Esophagus squamous epithelium (tissue), 5 donors: ENCODE results near the gene AKR1E2. TPM values are rescaled to one million over a fixed set of nuclear protein-coding genes. Genes with fewer than 3 reads are reported as not detected.

Source experiments
- DNase-seq: peaks from one replicate; lab custom pipeline; 2025; lab: John Stamatoyannopoulos, UW
- H3K27ac ChIP-seq, 4 donors: fragments of 200-600 bp; sonication (generic); one replicate each; pipeline ENCODE4 v1.5.1; 2016 to 2019; ENCODE audit warnings: mild to moderate bottlenecking in 1 of 4
- H3K27me3 ChIP-seq, 4 donors: fragments of 200-600 bp; sonication (generic); 1 replicate in 3 of 4; 2 replicates in 1 of 4; pipeline versions ENCODE4 v1.5.1 to v1.6.0; 2017 to 2021; ENCODE audit warnings: antibody characterized with exemption in 1 of 4
- H3K36me3 ChIP-seq, 3 donors: fragments of 200-600 bp; sonication (generic); one replicate each; pipeline ENCODE4 v1.5.1; 2016 to 2019
- H3K4me1 ChIP-seq, 3 donors: fragments of 200-600 bp; sonication (generic); one replicate each; pipeline ENCODE4 v1.5.1; 2017 to 2019
- H3K4me3 ChIP-seq, 4 donors: fragments of 200-600 bp; sonication (generic); 1 replicate in 3 of 4; 2 replicates in 1 of 4; pipeline ENCODE4 v1.5.1; 2016 to 2019; ENCODE audit warnings: mild to moderate bottlenecking in 2 of 4, moderate library complexity in 1 of 4
- H3K9me3 ChIP-seq, 3 donors: fragments of 200-600 bp; sonication (generic); one replicate each; pipeline ENCODE4 v1.5.1; 2016 to 2019
- CTCF ChIP-seq, 6 experiments: fragments of 450-650 bp in 4 of 6; fragments of 200-600 bp in 2 of 6; sonication (generic) in 2 of 6; IDR thresholded peaks; one replicate each; pipeline ENCODE4 v1.5.1; 2016 to 2019; ENCODE audit warnings: antibody characterized with exemption in 6 of 6, mild to moderate bottlenecking in 4 of 6, moderate library complexity in 4 of 6
- POLR2A ChIP-seq, 4 donors: fragments of 450-650 bp; IDR thresholded peaks; one replicate each; pipeline ENCODE4 v1.6.1; 2017; ENCODE audit warnings: antibody characterized with exemption in 4 of 4, mild to moderate bottlenecking in 4 of 4, moderate library complexity in 3 of 4
- WGBS, 2 donors: methylation state at CpG; one replicate each; pipeline ENCODE4 v1.1.5; 2018; 5-methylcytosine and 5-hydroxymethylcytosine counted together
- intact Hi-C: fragments of 100-400 bp; cut with DNase I; formaldehyde crosslinking; loops from one replicate; pipeline ENCODE4 v1.15.0; 2022
- total RNA-seq, 4 donors: library from RNA; depleted of rRNA; stranded (reverse); fragments of >200 nt; gene quantifications; one replicate each; pipeline ENCODE4 v1.1.0, GENCODE V29; 2016
- donor health status: DM: yes; HTN: yes; CAD: no.

AKR1E2 gene
- total RNA-seq, 4 donors from 2014 or later, result 1.7 to 23.1 (median 2.8) TPM; not detected in 1

DNA sequence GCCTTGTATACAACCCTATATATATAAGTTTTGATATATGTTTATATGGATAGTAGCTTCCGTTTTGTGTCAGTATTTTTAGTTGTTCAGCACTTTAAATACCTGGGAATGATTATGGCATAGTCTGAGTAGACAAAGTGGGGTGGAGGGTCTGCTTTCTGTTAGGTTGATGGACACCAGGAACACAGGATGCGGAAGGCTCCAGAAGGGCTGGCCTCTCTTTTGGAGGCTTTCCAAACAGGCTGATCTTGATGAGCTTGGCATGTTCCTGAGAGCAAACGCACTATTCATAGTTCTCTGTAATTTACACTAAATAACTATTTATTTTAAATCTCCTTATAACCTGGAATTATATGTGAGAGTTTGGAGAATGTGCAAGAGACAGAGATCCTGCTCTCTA lies 12.7 kb downstream of the AKR1E2 start:
- Histone ChIP-seq H3K4me3 (no peak overlapping the region), H3K4me1 (no peaks in the 10 kb centered on the region), H3K27ac (no peak overlapping the region), H3K27me3 (no peaks in the 10 kb centered on the region), H3K9me3 (no peaks in the 10 kb centered on the region), H3K36me3 (peaks cover 0 to 63% (median 0%) of the 10 kb centered on the region in 3 donors)
- DNase-seq, result no peak
- no peak for TF ChIP-seq POLR2A (IDR thresholded peaks at IDR 0.05)
- WGBS, 2 donors, result 71 to 76% methylated on average over 3 of the region's 3 CpGs
- intact Hi-C loops, result no loop called here

- TF ChIP-seq POLR2A (IDR thresholded peaks at IDR 0.05) (no peak), CTCF (IDR thresholded peaks at IDR 0.05) (no peak)
- 85 to 95% methylated on average over 4 of the region's 4 CpGs for WGBS, 2 donors
- H3K9me3 ChIP-seq, result no peaks in the 10 kb centered on the region
- H3K4me1 ChIP-seq, result no peaks in the 10 kb centered on the region
- intact Hi-C loops, result no loop called here
- H3K27me3 ChIP-seq, result no peaks in the 10 kb centered on the region
- no peak for DNase-seq
- no peak overlapping the region for H3K4me3 ChIP-seq
- H3K36me3 ChIP-seq, result peaks cover 0 to 62% (median 0%) of the 10 kb centered on the region in 3 donors
- no peak overlapping the region for H3K27ac ChIP-seq
Measured at GRCh38 chr10:4839353-4839752, 13.3 kb downstream of the AKR1E2 start.

DNA sequence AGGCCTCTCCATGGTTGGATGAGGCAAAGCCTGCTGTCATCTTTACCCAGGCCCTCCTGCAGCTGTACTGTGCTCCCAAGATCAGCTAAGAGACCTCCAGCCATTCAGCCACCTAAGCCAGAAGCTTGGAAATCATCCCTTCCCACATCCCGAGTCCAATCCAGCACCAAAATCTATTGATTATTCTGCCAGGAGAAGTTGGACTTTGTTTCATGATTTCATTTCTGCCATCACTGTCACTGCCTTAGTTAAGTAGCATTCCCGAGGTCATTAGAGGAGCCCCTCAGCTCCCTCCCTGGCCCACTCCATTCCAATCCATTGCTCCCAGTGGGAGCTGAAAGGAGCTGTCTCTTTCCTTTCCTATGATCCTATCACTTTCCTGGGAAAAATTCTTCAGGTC lies 14.1 kb downstream of the AKR1E2 start:
- H3K27ac ChIP-seq, result no peak overlapping the region
- H3K9me3 ChIP-seq, result no peaks in the 10 kb centered on the region
- TF ChIP-seq CTCF (IDR thresholded peaks at IDR 0.05), result no peak
- TF ChIP-seq POLR2A (IDR thresholded peaks at IDR 0.05), result no peak
- WGBS, 2 donors, result 86 to 100% methylated on average over 2 of the region's 2 CpGs
- intact Hi-C loops, result loop anchor here (10.0 kb wide), 1 partner anchor 595 kb away; no protein-coding TSS in a partner anchor
- no peak overlapping the region for H3K4me3 ChIP-seq
- peaks cover 0 to 59% (median 0%) of the 10 kb centered on the region in 3 donors for H3K36me3 ChIP-seq
- no peak for DNase-seq
- H3K4me1 ChIP-seq, result no peaks in the 10 kb centered on the region
- H3K27me3 ChIP-seq, result no peaks in the 10 kb centered on the region

- H3K36me3 ChIP-seq, result peaks cover 0 to 38% (median 0%) of the 10 kb centered on the region in 3 donors
- H3K4me1 ChIP-seq, result peaks cover 3 to 19% (median 14%) of the 10 kb centered on the region in 3 donors
- intact Hi-C loops, result loop anchor here (10.0 kb wide), 1 partner anchor 591 kb away; no protein-coding TSS in a partner anchor
- WGBS, 2 donors, result 91 to 99% methylated on average over 8 to 14 of the region's 16 CpGs
- TF ChIP-seq CTCF (IDR thresholded peaks at IDR 0.05) (no peak), POLR2A (IDR thresholded peaks at IDR 0.05) (no peak)
- no peak overlapping the region for H3K4me3 ChIP-seq
- H3K27me3 ChIP-seq, result no peaks in the 10 kb centered on the region
- no peak overlapping the region for H3K27ac ChIP-seq
- no peaks in the 10 kb centered on the region for H3K9me3 ChIP-seq
- DNase-seq, result no peak
Measured at GRCh38 chr10:4843525-4844180, 17.6 kb downstream of the AKR1E2 start.

- H3K36me3 ChIP-seq, result peaks cover 0 to 38% (median 0%) of the 10 kb centered on the region in 3 donors
- H3K27me3 ChIP-seq, result no peaks in the 10 kb centered on the region
- H3K27ac ChIP-seq, result no peak overlapping the region
- H3K9me3 ChIP-seq, result no peaks in the 10 kb centered on the region
- TF ChIP-seq POLR2A (IDR thresholded peaks at IDR 0.05) (no peak), CTCF (IDR thresholded peaks at IDR 0.05) (no peak)
- WGBS, 2 donors, result 98% methylated on average over 7 of the region's 25 CpGs; no CpG with 5 or more reads in 1 of the 2 donors
- H3K4me3 ChIP-seq, result no peak overlapping the region
- intact Hi-C loops, result loop anchor here (10.0 kb wide), 1 partner anchor 590 kb away; no protein-coding TSS in a partner anchor
- no peak for DNase-seq
- H3K4me1 ChIP-seq, result peaks cover 3 to 31% (median 19%) of the 10 kb centered on the region in 3 donors
Measured at GRCh38 chr10:4844864-4845263, 18.9 kb downstream of the AKR1E2 start.
